Caco-2 (cell line): ENCODE measurements around the gene CCDC148. TPM values are rescaled to one million over a fixed set of nuclear protein-coding genes. Genes with fewer than 3 reads are reported as not detected.

Source experiments
- BruUV-seq: library from RNA; stranded (reverse); fragments of 400-500 nt; replicated peaks from 2 replicates; lab custom pipeline; 2021; lab: Mats Ljungman, UMichigan
- CTCF ChIA-PET: fragments of 300-600 bp; sonication (Branson Sonifier 250); formaldehyde crosslinking; loops from one replicate; lab custom pipeline; 2022; ENCODE audit warnings: antibody characterized with exemption; lab: Charles Lee
- POLR2A ChIA-PET: fragments of 300-600 bp; sonication (Branson Sonifier 250); formaldehyde crosslinking; loops from one replicate; lab custom pipeline; 2022; ENCODE audit warnings: antibody characterized with exemption; lab: Charles Lee
- DNase-seq, 2 experiments: peaks; one replicate each; pipeline versions ENCODE4 v3.0.0 to v3.0.0-alpha.2; 2020 to 2022
- H3K27me3 ChIP-seq: replicated peaks from 2 replicates; pipeline ENCODE4 v1.6.0; 2011; ENCODE audit warnings: low read length; ENCODE audit not compliant: control insufficient read depth, insufficient read depth
- H3K36me3 ChIP-seq: 2 replicates; pipeline ENCODE4 v1.5.1; 2011; ENCODE audit warnings: low read length; ENCODE audit not compliant: control insufficient read depth, insufficient read depth
- H3K4me1 ChIP-seq: fragments of 250-450 bp; sonication (Bioruptor Pico); 2 replicates; pipeline ENCODE4 v1.5.1; 2020; ENCODE audit warnings: mild to moderate bottlenecking
- H3K4me3 ChIP-seq: 2 replicates; pipeline ENCODE4 v1.5.1; 2011; ENCODE audit warnings: low read depth, mild to moderate bottlenecking, control low read depth, low read length
- H3K9me3 ChIP-seq: fragments of 250-450 bp; sonication (Bioruptor Pico); 2 replicates; pipeline ENCODE4 v1.5.1; 2020; ENCODE audit warnings: mild to moderate bottlenecking, moderate library complexity
- H3K27ac Mint-ChIP-seq: one replicate; pipeline ENCODE4 v1.8.0; 2022; ENCODE audit warnings: mixed read lengths; ENCODE audit not compliant: unreplicated experiment
- H3K27me3 Mint-ChIP-seq: one replicate; pipeline ENCODE4 v1.8.0; 2022; ENCODE audit warnings: mixed read lengths; ENCODE audit not compliant: insufficient read depth, unreplicated experiment
- H3K36me3 Mint-ChIP-seq: one replicate; pipeline ENCODE4 v1.8.0; 2022; ENCODE audit warnings: mild to moderate bottlenecking, mixed read lengths; ENCODE audit not compliant: insufficient read depth, unreplicated experiment
- H3K4me1 Mint-ChIP-seq: one replicate; pipeline ENCODE4 v1.8.0; 2022; ENCODE audit warnings: low read depth, mixed read lengths; ENCODE audit not compliant: unreplicated experiment
- H3K4me3 Mint-ChIP-seq: one replicate; pipeline ENCODE4 v1.8.0; 2022; ENCODE audit warnings: mild to moderate bottlenecking, moderate library complexity, mixed read lengths; ENCODE audit not compliant: unreplicated experiment
- H3K9me3 Mint-ChIP-seq: one replicate; pipeline ENCODE4 v1.8.0; 2022; ENCODE audit warnings: mixed read lengths; ENCODE audit not compliant: unreplicated experiment
- CTCF ChIP-seq, 2 experiments: fragments of 200-600 bp in 1 of 2; IDR thresholded peaks; 1 replicate in 1 of 2; 2 replicates in 1 of 2; pipeline versions ENCODE4 v1.5.1 to v1.8.0; 2011 to 2022; ENCODE audit warnings: antibody characterized with exemption in 1 of 2, control low read depth in 1 of 2, inconsistent platforms in 1 of 2, low read depth in 1 of 2, low read length in 1 of 2, mild to moderate bottlenecking in 1 of 2, moderate library complexity in 1 of 2; ENCODE audit not compliant: insufficient read depth in 1 of 2, severe bottlenecking in 1 of 2, unreplicated experiment in 1 of 2
- intact Hi-C: fragments of 100-400 bp; cut with micrococcal nuclease; formaldehyde crosslinking; loops from one replicate; pipeline ENCODE4 v1.10.0; 2022; ENCODE audit not compliant: unreplicated experiment
- total RNA-seq: library from RNA; stranded (reverse); gene quantifications from 2 replicates; pipeline ENCODE4 v1.2.3, GENCODE V29; 2022

Gene CCDC148
- total RNA-seq, 1 experiment from 2014 or later: 6.3 TPM

- Histone ChIP-seq H3K4me3 (no peak overlapping the region), H3K27me3 (no peaks in the 10 kb centered on the region), H3K9me3 (no peaks in the 10 kb centered on the region), H3K36me3 (no peaks in the 10 kb centered on the region), H3K4me1 (peaks cover 4% of the 10 kb centered on the region; the same call in 1 of the 2 replicates)
- ChIA-PET CTCF (interaction anchor here (0.6 to 3.4 kb wide), 2 partner anchors 140 to 210 kb away, joined by 5 to 11 read pairs; no protein-coding TSS in a partner anchor), POLR2A (no interaction called here)
- Mint-ChIP-seq H3K9me3 (no peaks in the 10 kb centered on the region), H3K27me3 (no peaks in the 10 kb centered on the region), H3K4me1 (no peaks in the 10 kb centered on the region), H3K4me3 (no peak overlapping the region), H3K36me3 (no peaks in the 10 kb centered on the region), H3K27ac (no peak overlapping the region)
- intact Hi-C loops: no loop called here
- TF ChIP-seq CTCF (IDR thresholded peaks at IDR 0.05; ENCODE audit: insufficient read depth in 1 of 2, low read depth in 1 of 2, low read length in 1 of 2, severe bottlenecking in 1 of 2, unreplicated experiment in 1 of 2): no peak
- no TSS peak for BruUV-seq
- no peak for DNase-seq
Measured at GRCh38 chr2:158174495-158174894, 282.1 kb downstream of the CCDC148 start.

GRCh38 chr2:158172719-158173118 is 283.8 kb downstream of the CCDC148 start:
- Histone ChIP-seq H3K4me3 (no peak overlapping the region), H3K9me3 (no peaks in the 10 kb centered on the region), H3K36me3 (no peaks in the 10 kb centered on the region), H3K27me3 (no peaks in the 10 kb centered on the region), H3K4me1 (peaks cover 4% of the 10 kb centered on the region; the same call in 1 of the 2 replicates)
- ChIA-PET POLR2A (no interaction called here), CTCF (interaction anchor here (0.6 to 3.4 kb wide), 3 partner anchors 139 to 460 kb away, joined by 3 to 11 read pairs (median 10); no protein-coding TSS in a partner anchor)
- Mint-ChIP-seq H3K36me3 (no peaks in the 10 kb centered on the region), H3K4me1 (no peaks in the 10 kb centered on the region), H3K4me3 (no peak overlapping the region), H3K27ac (no peak overlapping the region), H3K27me3 (no peaks in the 10 kb centered on the region), H3K9me3 (no peaks in the 10 kb centered on the region)
- BruUV-seq: no TSS peak
- intact Hi-C loops: loop anchor here (2.0 kb wide), 1 partner anchor 138 kb away; no protein-coding TSS in a partner anchor
- DNase-seq: no peak
- TF ChIP-seq CTCF (IDR thresholded peaks at IDR 0.05; ENCODE audit: insufficient read depth in 1 of 2, low read depth in 1 of 2, low read length in 1 of 2, severe bottlenecking in 1 of 2, unreplicated experiment in 1 of 2): no peak

GRCh38 chr2:158154596-158154995 is 302.0 kb downstream of the CCDC148 start:
- Histone ChIP-seq H3K27me3 (no peaks in the 10 kb centered on the region), H3K4me3 (no peak overlapping the region), H3K9me3 (no peaks in the 10 kb centered on the region), H3K36me3 (no peaks in the 10 kb centered on the region), H3K4me1 (peaks cover 17% of the 10 kb centered on the region)
- intact Hi-C loops: no loop called here
- Mint-ChIP-seq H3K27me3 (no peaks in the 10 kb centered on the region), H3K36me3 (peaks cover 7% of the 10 kb centered on the region), H3K4me1 (peaks cover 9% of the 10 kb centered on the region), H3K4me3 (no peak overlapping the region), H3K9me3 (peaks cover 15% of the 10 kb centered on the region), H3K27ac (no peak overlapping the region)
- POLR2A ChIA-PET: no interaction called here
- no peak for DNase-seq
- CTCF ChIA-PET: no interaction called here
- TF ChIP-seq CTCF (IDR thresholded peaks at IDR 0.05; ENCODE audit: insufficient read depth in 1 of 2, low read depth in 1 of 2, low read length in 1 of 2, severe bottlenecking in 1 of 2, unreplicated experiment in 1 of 2): no peak
- BruUV-seq: no TSS peak
